GM04504 (cell line): ENCODE measurements around the gene PDCD2L.
A peak's percentile ranks its signal among the peaks of the same experiment; 100 is the strongest.
"Not testable (repeated sequence)": the region's sequence is repeated elsewhere in the genome, so short reads cannot be mapped to it uniquely, and the experiment has no call there.

Experiments
- DNase-seq: peaks from one replicate; pipeline ENCODE4 v3.0.0-alpha.2; 2012; ENCODE audit warnings: low read depth

PDCD2L gene

GRCh38 chr19:34411216-34411615 lies 7.0 kb downstream of the PDCD2L start:
- no peak for DNase-seq

DNA sequence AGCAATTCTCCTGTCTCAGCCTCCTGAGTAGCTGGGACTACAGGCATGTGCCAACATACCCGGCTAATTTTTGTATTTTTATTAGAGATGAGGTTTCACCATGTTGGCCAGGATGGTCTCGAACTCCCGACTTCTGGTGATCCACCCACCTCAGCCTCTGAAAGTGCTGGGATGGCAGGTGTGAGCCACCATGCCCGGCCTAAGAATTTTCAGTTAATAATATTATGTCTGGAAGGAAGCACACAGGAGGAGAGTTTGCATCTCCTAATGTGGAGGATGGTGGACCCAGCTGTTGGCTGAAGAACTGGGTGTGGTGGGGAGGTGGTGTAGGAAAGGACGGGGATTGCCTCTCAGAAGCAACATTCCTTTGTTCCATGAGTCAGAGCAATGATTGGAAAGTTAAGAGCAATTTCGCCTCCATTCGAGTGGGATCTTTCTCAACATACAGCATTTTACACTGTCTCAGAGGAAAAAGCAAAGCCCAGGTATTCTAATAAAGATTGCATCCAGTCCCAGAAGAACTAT lies 11.9 kb downstream of the PDCD2L start:
- no peak for DNase-seq

DNA sequence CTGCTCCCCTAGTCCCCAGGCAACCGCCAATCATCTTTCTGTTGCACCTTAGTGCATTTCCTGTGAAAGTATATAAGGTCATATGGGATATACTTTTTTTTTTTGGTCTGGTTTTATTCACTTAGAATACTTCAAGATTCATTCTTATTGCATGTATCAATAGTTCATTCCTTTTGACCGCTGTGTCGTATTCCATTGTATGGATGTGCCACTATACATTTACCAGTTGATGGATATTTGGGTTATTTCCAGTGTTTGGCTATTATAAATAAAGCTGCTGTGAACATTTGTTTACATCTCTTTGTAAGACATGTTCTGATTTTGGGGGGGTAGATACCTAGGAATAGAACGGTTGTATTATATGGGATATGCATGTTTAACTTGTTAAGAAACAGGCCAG lies 14.1 kb downstream of the PDCD2L start:
- no peak for DNase-seq

DNA sequence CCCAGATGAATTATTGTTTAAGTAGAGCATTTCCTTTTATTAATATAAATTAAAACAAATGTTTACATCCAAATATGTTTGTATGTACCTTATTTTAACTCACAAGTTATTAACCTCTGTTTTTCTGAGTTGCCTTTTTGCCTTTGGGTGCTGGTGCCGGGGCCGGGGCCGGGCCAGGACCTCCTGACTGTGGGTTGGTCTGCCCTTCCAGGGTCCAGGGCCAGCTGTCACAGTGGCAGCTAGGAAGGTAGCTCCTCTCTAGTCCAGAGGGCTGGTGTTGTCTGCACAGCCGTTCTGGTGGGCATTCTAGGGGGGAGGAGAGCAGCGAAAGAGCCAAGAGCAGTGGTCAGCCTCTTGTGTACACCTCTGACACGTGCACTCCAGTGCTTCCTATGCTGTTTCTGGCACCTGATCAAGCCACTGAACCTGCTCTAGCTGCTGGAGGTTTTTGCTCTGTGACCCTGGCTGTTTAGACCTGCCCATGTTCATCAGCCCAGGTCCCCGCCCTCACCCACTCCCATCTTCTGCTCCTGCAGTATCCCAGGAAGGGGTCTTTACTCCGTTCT lies 22.0 kb downstream of the PDCD2L start:
- no peak for DNase-seq

DNA sequence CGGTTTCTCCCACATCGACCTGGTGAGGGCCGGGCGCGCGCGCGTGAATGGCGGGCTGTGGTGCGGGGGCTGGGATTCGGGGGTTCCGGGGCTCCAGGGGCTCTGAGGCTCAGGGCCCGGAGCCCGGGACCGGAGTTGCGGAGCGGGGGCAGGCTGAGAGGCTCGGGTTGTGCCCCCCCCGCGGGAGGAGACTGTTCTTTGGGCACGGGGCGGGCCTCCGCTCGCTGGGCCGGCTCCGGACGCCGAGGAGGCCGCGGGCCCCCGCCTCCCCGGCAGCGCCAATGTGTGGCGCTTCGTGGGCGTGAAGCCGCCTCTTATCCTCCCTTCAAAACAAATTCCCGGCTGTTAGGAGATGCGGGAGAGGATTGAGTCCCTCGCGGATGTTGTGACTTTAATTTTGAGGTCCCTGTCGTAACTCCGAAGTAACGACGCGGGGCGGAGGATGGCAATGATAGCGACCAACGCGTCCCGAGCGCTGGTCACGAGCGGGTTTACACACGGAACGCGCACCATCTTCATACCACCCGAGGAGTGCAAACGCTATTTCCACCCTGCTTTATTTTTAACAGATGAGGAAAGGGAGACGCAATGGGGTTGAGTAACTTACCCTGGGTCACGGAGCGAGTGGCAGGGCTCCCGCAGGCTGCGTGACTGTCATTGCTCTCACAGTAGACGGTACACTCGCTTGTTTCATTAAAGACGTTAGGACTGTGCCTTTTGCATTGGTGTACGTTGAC lies 24.5 kb downstream of the PDCD2L start:
- DNase-seq = no peak

DNA sequence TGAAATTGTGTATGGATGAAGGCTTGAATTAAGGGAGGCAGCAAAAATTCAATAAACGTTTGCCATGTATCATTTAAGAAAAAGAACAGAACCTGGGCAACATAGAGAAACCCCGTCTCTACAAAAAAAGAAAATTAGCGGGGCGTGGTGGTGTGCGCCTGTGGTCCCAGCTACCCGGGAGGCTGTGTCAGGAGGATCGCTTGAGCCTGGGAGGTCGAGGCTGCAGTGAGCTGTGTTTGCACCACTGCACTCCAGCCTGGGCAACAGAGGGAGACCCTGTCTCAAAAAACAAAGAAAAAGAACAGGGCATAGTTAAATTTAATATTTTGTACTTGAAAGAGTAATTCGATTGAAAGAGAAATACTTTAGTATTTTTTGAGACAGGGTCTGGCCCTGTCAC lies 25.4 kb downstream of the PDCD2L start:
- no peak for DNase-seq

DNA sequence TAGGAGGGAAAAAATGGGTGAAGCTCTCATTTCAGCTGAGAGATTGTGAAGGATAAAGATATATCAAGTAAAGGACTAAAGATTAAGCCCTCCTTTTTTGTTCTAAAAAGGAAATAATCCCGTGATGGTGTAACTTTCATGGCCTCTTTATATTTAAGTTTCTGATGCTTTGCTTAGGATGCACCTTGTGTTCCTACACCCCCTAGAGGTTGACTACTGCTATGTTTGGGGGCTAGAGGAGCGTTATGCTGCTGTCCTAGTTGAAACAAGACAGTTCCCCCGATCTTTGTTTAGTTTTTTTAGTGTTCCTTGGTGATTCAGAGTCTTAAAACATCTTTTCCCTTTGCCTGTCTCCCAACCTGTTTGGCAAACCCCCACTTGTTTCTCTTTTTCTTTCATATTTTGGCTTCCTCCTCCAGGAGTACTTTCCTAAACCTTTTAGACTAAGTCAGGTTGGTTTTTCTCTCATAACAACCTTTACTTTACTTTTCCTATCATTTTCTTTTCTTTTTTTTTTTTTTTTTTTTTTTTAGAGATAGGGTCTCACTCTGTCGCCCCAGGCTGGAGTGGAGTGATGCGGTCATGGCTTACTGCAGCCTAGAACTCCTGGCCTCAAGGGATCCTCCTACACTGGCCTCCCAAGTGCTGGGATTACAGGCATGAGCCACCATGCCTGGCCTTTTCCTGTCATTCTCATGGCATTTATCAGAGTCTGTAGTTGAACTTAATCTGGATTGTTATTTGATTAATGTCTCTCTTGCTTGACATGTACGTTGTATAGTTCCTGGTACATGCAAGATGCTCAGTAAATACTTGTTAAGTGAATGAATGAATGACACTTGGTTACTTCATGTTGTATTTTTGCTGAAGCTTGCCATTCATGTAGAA lies 26.8 kb downstream of the PDCD2L start:
- DNase-seq = peak; percentile 6

GRCh38 chr19:34431681-34432402 lies 27.6 kb downstream of the PDCD2L start:
- DNase-seq = no peak

DNA sequence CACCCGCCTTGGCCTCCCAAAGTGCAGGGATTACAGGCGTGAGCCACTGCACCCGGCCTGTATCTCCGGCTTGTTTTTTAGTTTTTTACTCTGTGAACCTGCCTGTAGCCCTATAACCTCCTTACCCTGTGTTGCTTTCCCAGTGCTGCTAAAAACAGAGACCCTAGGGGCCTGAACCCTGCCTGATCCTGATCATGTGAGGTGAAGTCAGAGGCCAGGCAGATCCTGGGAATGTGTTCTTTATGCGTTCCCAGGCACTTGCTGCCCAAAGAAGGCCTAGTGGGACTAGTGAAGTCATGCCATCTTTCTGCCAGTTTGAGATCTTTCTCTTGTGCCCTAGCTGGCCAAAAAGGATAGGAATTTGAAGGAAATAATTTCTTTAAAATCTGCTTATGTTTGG lies 28.6 kb downstream of the PDCD2L start:
- DNase-seq = no peak

DNA sequence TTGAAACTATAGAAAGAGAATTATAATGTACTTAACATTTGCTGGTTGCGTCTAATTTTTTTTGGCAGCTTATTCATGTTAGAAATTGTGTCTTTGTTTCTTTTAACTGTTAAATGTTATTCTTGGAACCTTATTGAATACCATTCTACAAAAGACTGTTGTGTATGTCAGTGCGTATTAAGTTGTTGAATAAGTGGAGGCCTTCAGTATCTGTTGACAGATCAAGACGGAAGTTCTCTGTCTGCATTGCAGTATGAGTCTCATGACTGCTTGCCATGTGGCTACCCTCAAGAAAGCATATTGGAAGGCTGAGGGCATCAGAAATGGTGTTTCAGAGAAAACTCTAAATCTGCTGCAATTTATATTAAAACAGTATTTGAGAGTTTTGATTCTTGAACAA lies 32.5 kb downstream of the PDCD2L start:
- no peak for DNase-seq

DNA sequence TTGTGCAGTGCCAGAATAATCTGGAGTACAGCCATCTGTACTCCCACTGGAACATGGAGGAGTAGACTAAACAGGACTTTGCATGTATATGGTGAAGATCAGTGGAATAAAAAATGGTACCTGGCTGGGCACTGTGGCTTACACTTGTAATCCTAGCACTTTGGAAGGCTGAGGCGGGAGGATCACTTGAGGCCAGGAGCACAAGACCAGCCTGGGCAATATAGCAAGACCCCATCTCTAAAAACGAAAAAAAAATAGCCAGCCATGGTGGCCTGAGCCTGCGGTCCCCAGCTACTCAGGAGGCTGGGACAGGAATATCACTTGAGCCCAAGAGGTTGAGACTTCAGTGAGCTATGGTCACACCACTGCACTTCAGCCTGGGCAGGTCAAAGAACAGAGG lies 44.0 kb downstream of the PDCD2L start:
- no peak for DNase-seq

GRCh38 chr19:34452723-34453122 lies 48.5 kb downstream of the PDCD2L start:
- no peak for DNase-seq

GRCh38 chr19:34454091-34454490 lies 49.9 kb downstream of the PDCD2L start:
- DNase-seq = no peak

DNA sequence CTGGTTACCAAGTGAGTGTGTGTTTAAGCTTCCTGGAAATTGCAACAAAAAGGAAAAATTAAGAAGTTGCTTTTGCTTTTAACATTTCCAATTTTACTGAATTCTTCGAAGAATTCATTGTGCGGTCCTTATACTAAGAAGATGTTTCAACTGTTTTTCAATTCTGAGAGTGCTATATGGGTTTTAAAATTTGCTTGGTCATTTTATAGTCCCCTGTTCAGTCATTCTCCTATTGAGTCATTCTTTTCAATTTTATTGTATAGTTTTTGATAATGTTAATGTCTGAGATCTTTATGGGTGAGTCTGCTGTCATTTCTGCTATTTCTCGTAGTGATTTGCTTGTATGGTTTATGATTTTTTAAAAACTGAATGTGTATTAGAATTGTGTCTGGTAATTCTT lies 50.5 kb downstream of the PDCD2L start:
- no peak for DNase-seq

DNA sequence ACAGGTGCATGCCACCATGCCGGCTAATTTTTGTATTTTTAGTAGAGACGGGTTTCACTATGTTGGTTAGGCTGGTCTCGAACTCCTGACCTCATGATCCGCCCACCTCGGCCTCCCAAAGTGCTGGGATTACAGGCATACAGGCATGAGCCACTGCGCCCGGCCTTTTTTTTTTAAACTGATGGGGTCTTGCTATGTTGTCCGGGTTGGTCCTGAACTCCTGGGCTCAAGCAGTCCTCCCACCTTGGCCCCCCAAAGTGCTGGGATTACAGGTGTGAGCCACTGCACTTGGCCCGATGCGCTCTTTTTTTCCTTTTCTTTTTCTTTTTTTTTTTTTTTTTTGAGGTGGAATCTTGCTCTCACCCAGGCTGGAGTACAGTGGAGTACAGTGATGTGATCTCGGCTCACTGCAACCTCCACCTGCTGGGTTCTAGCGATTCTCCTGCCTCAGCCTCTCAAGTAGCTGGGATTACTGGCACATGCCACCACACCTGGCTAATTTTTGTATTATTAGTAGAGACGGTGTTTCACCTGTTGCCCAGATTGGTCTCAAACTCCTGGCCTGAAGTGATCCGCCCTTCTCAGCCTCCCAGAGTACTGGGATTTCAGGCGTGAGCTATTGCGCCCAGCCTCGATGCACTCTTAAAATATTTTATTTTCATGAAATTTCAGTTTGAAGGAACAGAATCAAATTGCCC lies 51.7 kb downstream of the PDCD2L start:
- not testable (repeated sequence) for DNase-seq

- DNase-seq = no peak
Observed at GRCh38 chr19:34457446-34457845, 53.2 kb downstream of the PDCD2L start.

DNA sequence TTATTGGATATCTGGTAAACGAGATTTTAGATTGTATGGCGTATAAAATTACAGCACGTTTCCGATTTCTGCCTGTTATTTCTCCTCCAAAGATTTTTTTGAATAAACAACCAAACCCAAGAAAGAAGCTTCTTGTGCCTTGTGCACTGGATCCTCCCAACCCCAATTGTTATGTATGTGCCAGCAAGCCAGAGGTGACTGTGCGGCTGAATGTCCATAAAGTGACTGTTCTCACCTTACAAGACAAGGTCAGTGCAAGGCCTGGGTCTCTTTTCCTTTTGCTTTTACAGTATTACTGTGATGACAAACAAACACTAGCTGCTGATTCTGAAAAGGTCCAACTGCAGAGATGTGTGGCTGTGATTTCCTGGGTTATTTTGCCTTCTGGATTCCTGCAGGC lies 54.5 kb downstream of the PDCD2L start:
- DNase-seq = no peak

DNA sequence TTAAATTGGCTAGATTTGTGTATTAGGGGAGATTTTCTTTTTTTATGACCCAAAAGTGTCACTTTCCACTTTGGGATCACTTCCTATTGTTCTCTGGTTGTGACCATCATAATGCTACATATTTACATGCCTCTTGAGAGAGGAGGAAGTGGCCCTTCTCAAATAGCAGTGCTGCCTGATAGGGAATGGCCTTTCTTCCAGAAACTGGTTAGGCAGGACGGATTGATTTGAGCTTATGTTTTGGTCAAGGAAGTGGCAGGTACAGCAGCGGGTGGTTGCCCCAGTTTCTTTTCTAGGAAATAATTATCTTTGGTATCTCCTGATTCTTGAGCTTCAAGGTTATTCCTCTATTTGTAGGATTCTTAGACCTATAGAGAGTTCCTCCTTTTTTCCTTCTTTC lies 55.4 kb downstream of the PDCD2L start:
- no peak for DNase-seq

GRCh38 chr19:34461375-34462100 lies 57.3 kb downstream of the PDCD2L start:
- no peak for DNase-seq

GRCh38 chr19:34464785-34465184 lies 60.6 kb downstream of the PDCD2L start:
- DNase-seq = not testable (repeated sequence)

DNA sequence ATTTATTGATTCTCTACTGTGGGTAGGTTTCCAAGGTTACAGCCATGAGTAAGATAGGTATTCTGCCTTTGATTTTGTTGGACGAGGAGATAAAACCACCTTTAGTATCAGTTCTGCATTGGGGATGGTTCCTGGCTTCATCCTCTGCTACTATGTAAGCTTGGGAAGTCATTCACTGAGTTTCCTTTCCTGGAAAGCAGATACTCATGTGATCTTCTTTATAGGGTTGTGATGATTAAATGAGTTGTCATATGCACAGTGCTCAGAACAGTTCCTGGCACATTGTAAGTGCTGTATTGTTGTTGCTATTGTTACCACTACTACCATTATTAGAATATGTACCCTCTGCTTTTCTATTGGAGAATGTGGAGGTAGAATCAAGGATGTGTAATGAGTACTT lies 64.2 kb downstream of the PDCD2L start:
- no peak for DNase-seq
